ENCODE results near the gene POLR3H.

The POLR3H gene

DNA sequence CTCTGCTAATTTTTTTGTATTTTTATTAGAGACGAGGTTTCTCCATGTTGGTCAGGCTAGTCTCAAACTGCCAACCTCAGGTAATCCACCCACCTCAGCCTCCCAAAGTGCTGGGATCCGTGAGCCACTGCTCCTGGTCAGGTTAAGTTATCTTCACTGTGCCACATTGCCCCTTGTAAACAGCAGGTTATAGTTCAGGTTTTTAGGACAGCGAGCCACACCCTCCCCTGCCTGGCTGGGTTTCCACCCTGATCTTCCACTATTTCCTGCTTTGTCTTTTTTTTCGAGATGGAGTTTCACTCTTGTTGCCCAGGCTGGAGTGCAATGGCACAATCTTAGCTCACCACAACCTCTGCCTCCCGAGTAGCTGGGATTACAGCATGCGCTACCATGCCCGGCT is 59.2 kb downstream of the POLR3H start:
- DNase-seq (ENCODE audit: low read depth in 2 of 2): no peak

DNA sequence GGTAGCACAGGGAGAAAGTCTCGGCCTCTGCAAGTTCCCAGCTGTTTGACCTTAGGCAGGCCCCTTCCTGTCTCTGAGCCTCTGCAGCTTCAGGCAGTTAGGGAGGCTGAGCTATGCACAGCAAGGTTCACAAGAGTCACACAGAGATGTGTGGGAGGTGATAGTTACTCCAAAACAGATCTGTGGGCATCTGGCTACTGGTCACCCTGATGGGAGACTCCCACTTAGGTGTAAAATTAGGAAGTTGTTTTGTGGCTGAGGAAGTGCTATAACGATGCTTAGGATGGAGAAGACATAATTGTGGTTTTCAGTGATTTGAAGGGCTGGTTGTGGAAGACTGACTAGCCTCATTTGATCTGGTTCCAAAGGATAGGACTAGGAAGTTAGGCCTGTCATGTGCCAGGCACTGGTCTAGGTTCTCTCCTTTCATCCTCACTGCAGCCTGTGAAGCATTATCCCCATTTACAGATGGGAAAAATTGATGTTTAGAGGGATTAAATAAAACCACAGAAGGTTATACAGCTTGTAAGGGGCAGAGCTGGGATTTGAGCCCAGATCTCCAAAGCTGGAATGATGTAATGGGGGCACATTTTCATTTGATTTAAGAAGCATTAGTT is 61.8 kb downstream of the POLR3H start:
- DNase-seq (ENCODE audit: low read depth in 2 of 2): no peak

DNA sequence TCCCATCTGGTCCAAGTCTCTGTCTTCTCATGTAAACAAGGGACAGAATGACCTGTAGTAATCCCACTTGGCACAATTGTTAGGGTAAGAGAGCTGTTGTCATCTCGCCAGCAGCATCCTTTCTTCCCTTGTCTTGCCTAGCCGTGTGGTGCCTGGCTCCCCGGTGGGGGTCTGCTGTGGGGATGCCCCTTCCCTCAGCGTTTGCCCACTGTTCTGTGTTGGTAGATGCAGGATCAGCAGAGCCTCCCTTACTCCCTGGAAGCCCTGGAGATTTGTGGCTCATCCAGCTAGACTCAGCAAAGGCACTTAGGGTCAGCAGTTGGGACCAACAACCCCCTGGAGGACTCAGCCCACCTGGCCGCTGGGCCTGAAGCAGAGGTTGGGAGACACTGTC is 62.3 kb downstream of the POLR3H start:
- DNase-seq (ENCODE audit: low read depth in 2 of 2): no peak

DNA sequence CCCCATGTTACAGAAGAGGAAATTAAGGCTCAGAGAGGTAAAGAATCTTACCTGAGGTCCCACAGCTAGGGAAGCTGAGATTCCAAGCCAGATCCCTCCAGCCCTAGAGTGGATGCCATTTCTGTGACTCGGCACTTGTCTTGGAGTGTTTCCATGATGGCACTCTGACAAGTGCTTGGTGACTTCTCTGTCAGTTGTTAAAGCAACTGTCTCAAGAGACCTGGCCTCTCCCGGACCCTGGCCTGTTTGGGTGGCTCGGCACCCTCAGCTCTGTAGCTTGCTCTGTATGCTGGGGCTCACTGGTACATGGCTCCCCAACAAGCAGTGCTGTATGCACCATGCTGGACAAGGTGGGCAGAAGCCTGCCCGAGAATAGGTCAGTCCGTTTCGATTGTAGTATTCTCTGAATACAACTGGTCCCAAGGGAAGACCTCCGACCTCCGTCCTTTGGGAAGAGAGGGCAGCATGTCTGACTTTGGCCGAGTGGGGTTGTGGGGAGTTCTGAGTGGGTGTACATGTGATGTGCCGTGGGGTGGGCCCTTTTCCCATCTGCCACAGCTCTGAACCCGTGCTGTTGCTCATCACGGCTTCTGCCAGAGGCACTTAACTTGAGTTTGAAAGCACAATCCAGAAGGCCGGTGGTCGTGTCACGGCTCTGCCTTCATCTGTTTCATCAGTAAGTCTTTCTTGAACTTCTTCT is 63.0 kb downstream of the POLR3H start:
- no peak for DNase-seq (ENCODE audit: low read depth in 2 of 2)

DNA sequence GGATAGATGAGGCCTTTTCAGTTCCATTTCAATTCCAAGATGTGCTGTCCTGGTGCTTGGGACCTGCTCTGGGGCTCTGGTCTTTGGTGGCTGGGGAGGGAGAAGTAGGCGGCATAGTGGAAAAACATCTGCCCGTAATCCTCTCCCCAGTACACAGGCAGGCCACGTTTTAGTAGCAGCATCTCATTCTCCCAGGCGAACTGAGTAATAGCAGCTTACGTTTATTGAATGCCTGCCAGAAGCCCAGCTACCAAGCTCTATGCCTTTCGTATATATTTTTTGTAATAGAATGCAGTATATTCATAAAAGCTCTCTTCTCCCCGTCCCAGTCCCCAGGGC is 63.9 kb downstream of the POLR3H start:
- DNase-seq (ENCODE audit: low read depth in 2 of 2): no peak

DNA sequence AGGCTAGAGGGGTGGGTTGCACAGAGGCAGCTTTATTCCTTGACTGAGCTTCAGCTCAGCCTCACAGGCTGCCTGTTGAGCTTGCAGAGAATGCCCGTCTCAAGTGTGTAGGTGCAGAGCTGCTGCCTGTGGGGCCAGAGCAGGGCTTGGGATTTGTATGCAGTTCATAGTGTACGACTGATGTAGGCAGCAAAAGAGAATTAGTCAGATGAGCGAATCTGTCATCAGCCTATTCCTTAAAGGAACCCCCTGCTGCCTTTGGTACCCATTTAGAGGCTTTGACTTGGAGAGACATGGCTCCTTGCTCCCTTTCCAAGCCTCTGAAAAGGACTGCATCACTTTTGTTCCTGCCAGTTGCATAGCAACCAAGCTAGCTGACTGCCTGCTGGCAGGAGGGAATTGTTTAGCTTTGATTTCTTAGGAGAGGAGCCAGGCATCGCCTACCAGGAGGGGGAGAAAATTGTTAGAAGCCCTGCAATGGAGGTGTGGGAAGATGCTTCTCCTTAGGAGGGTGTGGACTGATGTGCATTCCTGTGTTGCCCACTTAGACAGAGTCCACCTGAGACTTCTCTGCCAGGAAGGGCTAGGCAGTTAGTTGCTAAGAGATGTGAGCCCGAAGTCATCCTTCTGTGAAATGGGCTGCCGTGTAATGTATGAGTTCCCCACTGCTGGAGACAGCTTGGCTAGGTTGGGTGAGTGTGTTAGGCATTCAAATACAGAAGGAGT is 64.4 kb downstream of the POLR3H start:
- DNase-seq (ENCODE audit: low read depth in 2 of 2): no peak

DNA sequence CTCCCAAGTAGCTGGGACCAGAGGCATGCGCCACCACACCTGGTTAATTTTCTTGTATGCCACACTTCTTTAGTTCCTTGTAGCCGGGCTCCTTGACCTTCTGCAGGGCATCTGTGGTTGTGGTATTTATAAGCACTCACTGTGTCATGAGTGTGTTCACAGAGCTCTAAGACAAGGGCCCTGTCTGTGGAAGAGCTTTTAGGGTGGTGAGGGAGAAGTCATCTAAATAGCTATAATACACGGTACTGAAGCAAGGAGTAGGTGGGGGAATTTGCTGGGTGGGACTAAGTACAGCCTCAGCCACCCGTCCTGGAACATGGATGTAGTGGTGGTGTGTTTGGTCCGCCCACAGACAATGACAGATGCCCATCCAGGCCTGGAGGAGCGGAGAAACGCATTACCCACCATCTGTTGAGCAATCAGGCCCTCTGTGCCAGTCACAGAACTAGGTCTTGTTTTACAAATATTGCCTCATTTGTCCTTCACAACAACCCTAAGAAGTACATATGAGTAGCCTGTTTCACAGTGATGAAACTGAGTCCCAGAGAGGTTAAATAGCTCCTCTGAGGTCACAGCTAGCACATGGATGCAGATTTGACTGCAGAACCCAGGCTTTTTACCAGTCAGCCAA is 65.3 kb downstream of the POLR3H start:
- no peak for DNase-seq (ENCODE audit: low read depth in 2 of 2)

DNA sequence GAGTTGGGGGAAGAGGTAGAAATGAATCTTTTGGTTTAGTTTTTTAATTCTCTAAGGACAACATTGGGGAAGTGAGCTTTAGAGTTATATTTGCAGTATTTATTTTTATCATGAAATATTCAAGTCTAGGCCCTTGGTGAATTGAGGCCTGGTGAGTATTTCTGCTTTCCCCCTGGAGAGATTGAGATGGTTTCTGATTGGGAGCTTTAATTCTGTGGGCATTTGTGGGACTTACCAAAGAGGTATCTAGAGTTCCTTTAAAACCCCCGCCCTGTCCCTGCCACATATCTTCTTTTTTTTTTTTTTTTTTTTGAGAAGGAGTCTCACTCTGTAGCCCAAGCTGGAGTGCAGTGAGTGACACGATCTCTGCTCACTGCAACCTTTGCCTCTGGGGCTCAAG is 65.8 kb downstream of the POLR3H start:
- no peak for DNase-seq (ENCODE audit: low read depth in 2 of 2)
